Panc1 (cell line): ENCODE results near the gene HK1. TPM values are rescaled to one million over a fixed set of nuclear protein-coding genes. Genes with fewer than 3 reads are reported as not detected.

Experiments
- ATAC-seq: fragments of 200-7000 bp; cut with Tn5 transposase; 2 replicates; pipeline ENCODE4 v1.9.1; 2020; ENCODE audit warnings: mild to moderate bottlenecking, moderate library complexity
- BruUV-seq: library from RNA; stranded (reverse); fragments of 400-500 nt; replicated peaks from 2 replicates; lab custom pipeline; 2021; lab: Mats Ljungman, UMichigan
- CTCF ChIA-PET: fragments of 300-600 bp; sonication (Branson Sonifier 250); formaldehyde crosslinking; loops from one replicate; lab custom pipeline; 2022; ENCODE audit warnings: antibody characterized with exemption; lab: Charles Lee
- POLR2A ChIA-PET: fragments of 300-600 bp; sonication (Branson Sonifier 250); formaldehyde crosslinking; loops from one replicate; lab custom pipeline; 2022; ENCODE audit warnings: antibody characterized with exemption; lab: Charles Lee
- DNase-seq: peaks from one replicate; pipeline ENCODE4 v3.0.0-alpha.2; 2010; ENCODE audit warnings: low read depth, low spot score
- H3K27ac ChIP-seq: 2 replicates; pipeline ENCODE4 v1.5.1; 2011; ENCODE audit warnings: mild to moderate bottlenecking, low read length, inconsistent platforms
- H3K27me3 ChIP-seq: fragments of 200-500 bp; sonication (Bioruptor generic); 2 replicates; pipeline ENCODE4 v1.6.0; 2014; ENCODE audit warnings: low read length, inconsistent platforms; ENCODE audit not compliant: control insufficient read depth, insufficient read depth
- H3K36me3 ChIP-seq: fragments of 200-500 bp; sonication (Bioruptor generic); 2 replicates; pipeline ENCODE4 v1.5.1; 2014; ENCODE audit warnings: inconsistent platforms, mild to moderate bottlenecking, low read length, moderate library complexity; ENCODE audit not compliant: control insufficient read depth, insufficient read depth
- H3K4me1 ChIP-seq: 2 replicates; pipeline ENCODE4 v1.5.1; 2011; ENCODE audit warnings: inconsistent platforms, mild to moderate bottlenecking, low read length, moderate library complexity; ENCODE audit not compliant: control insufficient read depth, insufficient read depth
- H3K4me3 ChIP-seq, 2 experiments: 2 replicates each; pipeline ENCODE4 v1.5.1; 2011 to 2012; ENCODE audit warnings: low read depth in 2 of 2, low read length in 2 of 2, mild to moderate bottlenecking in 2 of 2, inconsistent platforms in 1 of 2, moderate library complexity in 1 of 2
- H3K9me3 ChIP-seq: fragments of 200-500 bp; sonication (Bioruptor generic); 2 replicates; pipeline ENCODE4 v1.5.1; 2014; ENCODE audit warnings: low read depth, mild to moderate bottlenecking, inconsistent platforms, low read length, moderate library complexity; ENCODE audit not compliant: control insufficient read depth, insufficient read depth
- CTCF ChIP-seq: fragments of 450-650 bp; IDR thresholded peaks from 2 replicates; pipeline ENCODE4 v1.5.1; 2017; ENCODE audit warnings: mild to moderate bottlenecking
- POLR2AphosphoS5 ChIP-seq: IDR thresholded peaks from 2 replicates; pipeline ENCODE4 v1.6.1; 2012; ENCODE audit warnings: mild to moderate bottlenecking, low read depth, low read length, moderate library complexity
- REST ChIP-seq, 2 experiments: IDR thresholded peaks; 2 replicates each; pipeline ENCODE4 v1.6.1; 2011 to 2012; ENCODE audit warnings: low read depth in 2 of 2, control low read depth in 1 of 2, low read length in 1 of 2, mild to moderate bottlenecking in 1 of 2, moderate library complexity in 1 of 2; ENCODE audit not compliant: insufficient read depth in 1 of 2
- SIN3A ChIP-seq: IDR thresholded peaks from 2 replicates; pipeline ENCODE4 v1.6.1; 2012; ENCODE audit warnings: low read depth, mild to moderate bottlenecking, low read length, moderate library complexity, borderline replicate concordance; ENCODE audit not compliant: insufficient read depth
- TCF7L2 ChIP-seq: IDR thresholded peaks from 2 replicates; pipeline ENCODE4 v1.6.1; 2011; ENCODE audit warnings: mild to moderate bottlenecking, low read depth, low read length, inconsistent platforms
- in situ Hi-C: cut with HindIII; loops from 2 replicates; pipeline ENCODE4 v1.10.0; 2016; ENCODE audit warnings: low sequenced_read_pairs, low pct_unique_long_range_greater_than_20kb
- intact Hi-C: fragments of 100-400 bp; cut with micrococcal nuclease; formaldehyde crosslinking; loops from one replicate; pipeline ENCODE4 v1.10.0; 2022; ENCODE audit not compliant: unreplicated experiment
- total RNA-seq: library from RNA; stranded (reverse); gene quantifications from one replicate; pipeline ENCODE4 v1.2.1, GENCODE V29; 2021; ENCODE audit not compliant: unreplicated experiment

Gene HK1
- total RNA-seq, 1 experiment from 2014 or later, result 74.4 TPM

- TF ChIP-seq POLR2AphosphoS5 (peak; percentile 43; the same call in 1 of the 2 replicates), CTCF (peak; percentile 99), SIN3A (no peak)
- ATAC-seq, result peak; percentile 97
- no peaks in the 10 kb centered on the region for H3K27me3 ChIP-seq
- H3K9me3 ChIP-seq, result no peaks in the 10 kb centered on the region
- CTCF ChIA-PET, result interaction anchor here (0.6 to 0.9 kb wide), 4 partner anchors 25 to 154 kb away, joined by 3 to 5 read pairs (median 4); no protein-coding TSS in a partner anchor
- no TSS peak for BruUV-seq
- no peaks in the 10 kb centered on the region for H3K4me1 ChIP-seq
- no peak overlapping the region for H3K27ac ChIP-seq
- H3K36me3 ChIP-seq, result no peaks in the 10 kb centered on the region
- POLR2A ChIA-PET, result no interaction called here
- in situ Hi-C loops, result no loop called here
- intact Hi-C loops, result loop anchor here (1.0 kb wide), 1 partner anchor 155 kb away; no protein-coding TSS in a partner anchor
- H3K4me3 ChIP-seq, result no peak overlapping the region
- DNase-seq, result peak; percentile 84
Observed at GRCh38 chr10:69392481-69393000, 114.2 kb downstream of the HK1 start.

- Histone ChIP-seq H3K9me3 (no peaks in the 10 kb centered on the region), H3K4me3 (no peak overlapping the region), H3K36me3 (no peaks in the 10 kb centered on the region), H3K4me1 (no peaks in the 10 kb centered on the region), H3K27me3 (no peaks in the 10 kb centered on the region), H3K27ac (no peak overlapping the region)
- in situ Hi-C loops, result no loop called here
- no peak for DNase-seq
- TF ChIP-seq POLR2AphosphoS5 (no peak), REST (IDR thresholded peaks at IDR 0.05; ENCODE audit: insufficient read depth in 1 of 2, low read depth in 2 of 2, low read length in 1 of 2) (no peak), TCF7L2 (no peak)
- intact Hi-C loops, result no loop called here
- ChIA-PET CTCF (no interaction called here), POLR2A (no interaction called here)
- ATAC-seq, result no peak
- BruUV-seq, result no TSS peak
Observed at GRCh38 chr10:69394020-69394419, 115.7 kb downstream of the HK1 start.

- Histone ChIP-seq H3K9me3 (no peaks in the 10 kb centered on the region), H3K4me3 (no peak overlapping the region), H3K27ac (no peak overlapping the region), H3K27me3 (no peaks in the 10 kb centered on the region), H3K36me3 (no peaks in the 10 kb centered on the region), H3K4me1 (no peaks in the 10 kb centered on the region)
- ATAC-seq (no peak), DNase-seq (no peak)
- POLR2A ChIA-PET, result no interaction called here
- BruUV-seq, result no TSS peak
- TF ChIP-seq POLR2AphosphoS5 (no peak), SIN3A (no peak), REST (IDR thresholded peaks at IDR 0.05; ENCODE audit: insufficient read depth in 1 of 2, low read depth in 2 of 2, low read length in 1 of 2) (no peak), TCF7L2 (no peak), CTCF (no peak)
- CTCF ChIA-PET, result no interaction called here
- intact Hi-C loops, result no loop called here
- in situ Hi-C loops, result no loop called here
Observed at GRCh38 chr10:69397972-69398371, 119.7 kb downstream of the HK1 start.
